HEK293T (cell line): ENCODE data around the gene RFX1.

ENCODE experiments used
- CTCF ChIA-PET: fragments of 350-600 bp; formaldehyde crosslinking; extraction: SDS; loops from one replicate; lab custom pipeline; 2021; ENCODE audit warnings: antibody characterized with exemption, inconsistent platforms; lab: Yijun Ruan, JAX
- POLR2A ChIA-PET: fragments of 350-600 bp; formaldehyde crosslinking; extraction: SDS; loops from one replicate; lab custom pipeline; 2020; ENCODE audit warnings: antibody characterized with exemption, inconsistent platforms; lab: Yijun Ruan, JAX
- DNase-seq: peaks from one replicate; pipeline ENCODE4 v3.0.0; 2012; ENCODE audit warnings: mixed read lengths; ENCODE audit errors: extremely low spot score
- ARNT ChIP-seq: fragments of 450-650 bp; IDR thresholded peaks from 2 replicates; pipeline ENCODE4 v1.6.1; 2017; ENCODE audit warnings: mild to moderate bottlenecking
- BHLHE40 ChIP-seq: fragments of 450-650 bp; IDR thresholded peaks from 2 replicates; pipeline ENCODE4 v1.6.1; 2016; ENCODE audit warnings: mild to moderate bottlenecking, moderate library complexity, borderline replicate concordance
- CTBP1 ChIP-seq: fragments of 450-650 bp; IDR thresholded peaks from 2 replicates; pipeline ENCODE4 v1.6.1; 2016; ENCODE audit warnings: borderline replicate concordance
- ELF4 ChIP-seq: fragments of 450-650 bp; IDR thresholded peaks from 2 replicates; pipeline ENCODE4 v1.6.1; 2017; ENCODE audit warnings: antibody characterized with exemption
- FOXA1 ChIP-seq: fragments of 450-650 bp; IDR thresholded peaks from 2 replicates; pipeline ENCODE4 v1.6.1; 2016; ENCODE audit warnings: mild to moderate bottlenecking
- FOXK2 ChIP-seq: fragments of 450-650 bp; IDR thresholded peaks from 2 replicates; pipeline ENCODE4 v1.6.1; 2016; ENCODE audit warnings: mild to moderate bottlenecking
- FOXM1 ChIP-seq: fragments of 450-650 bp; IDR thresholded peaks from 2 replicates; pipeline ENCODE4 v1.6.1; 2017; ENCODE audit warnings: mild to moderate bottlenecking, borderline replicate concordance
- HDGF ChIP-seq: fragments of 450-650 bp; IDR thresholded peaks from 2 replicates; pipeline ENCODE4 v1.6.1; 2017; ENCODE audit warnings: antibody characterized with exemption, borderline replicate concordance
- L3MBTL2 ChIP-seq: fragments of 450-650 bp; conservative IDR thresholded peaks from 2 replicates; pipeline ENCODE4 v1.6.1; 2016; ENCODE audit warnings: mild to moderate bottlenecking
- LEF1 ChIP-seq: fragments of 450-650 bp; IDR thresholded peaks from 2 replicates; pipeline ENCODE4 v1.6.1; 2017; ENCODE audit warnings: mild to moderate bottlenecking, borderline replicate concordance
- NFRKB ChIP-seq: fragments of 450-650 bp; IDR thresholded peaks from 2 replicates; pipeline ENCODE4 v1.6.1; 2016; ENCODE audit warnings: mild to moderate bottlenecking, moderate library complexity
- PKNOX1 ChIP-seq: fragments of 450-650 bp; IDR thresholded peaks from 2 replicates; pipeline ENCODE4 v1.6.1; 2016
- SP1 ChIP-seq: fragments of 450-650 bp; IDR thresholded peaks from 2 replicates; pipeline ENCODE4 v1.6.1; 2017
- SUZ12 ChIP-seq: fragments of 450-650 bp; IDR thresholded peaks from 2 replicates; pipeline ENCODE4 v1.6.1; 2016; ENCODE audit warnings: mild to moderate bottlenecking
- TARDBP ChIP-seq: fragments of 450-650 bp; IDR thresholded peaks from 2 replicates; pipeline ENCODE4 v1.6.1; 2016
- ZNF384 ChIP-seq: fragments of 450-650 bp; IDR thresholded peaks from 2 replicates; pipeline ENCODE4 v1.6.1; 2016

RFX1 gene

GRCh38 chr19:13984186-13984585 lies 21.9 kb downstream of the RFX1 start:
- DNase-seq: no peak

GRCh38 chr19:13983213-13983889 lies 22.8 kb downstream of the RFX1 start:
- CTCF ChIA-PET: no interaction called here
- no peak for TF ChIP-seq ELF4
- no peak for TF ChIP-seq PKNOX1
- no peak for TF ChIP-seq FOXA1
- no peak for TF ChIP-seq ARNT
- no peak for TF ChIP-seq BHLHE40
- no peak for TF ChIP-seq HDGF
- no peak for TF ChIP-seq FOXK2
- no peak for TF ChIP-seq NFRKB
- no peak for TF ChIP-seq SUZ12
- TF ChIP-seq SP1: no peak
- TF ChIP-seq FOXM1: no peak
- no peak for TF ChIP-seq CTBP1
- no peak for TF ChIP-seq ZNF384
- no peak for TF ChIP-seq L3MBTL2
- TF ChIP-seq TARDBP: no peak
- TF ChIP-seq LEF1: no peak
- POLR2A ChIA-PET: interaction anchor here (0.6 kb wide), 1 partner anchor 93 kb away, joined by 3 read pairs; no protein-coding TSS in a partner anchor

More at GRCh38 chr19:13984186-13984585, 21.9 kb downstream of the RFX1 start:
- TF ChIP-seq FOXK2 (no peak), L3MBTL2 (no peak)
- ChIA-PET CTCF (no interaction called here), POLR2A (no interaction called here)

GRCh38 chr19:13982773-13983172 lies 23.3 kb downstream of the RFX1 start:
- CTCF ChIA-PET: no interaction called here
- no peak for TF ChIP-seq ARNT
- TF ChIP-seq HDGF: no peak
- TF ChIP-seq ZNF384: no peak
- TF ChIP-seq BHLHE40: no peak
- no peak for DNase-seq
- POLR2A ChIA-PET: interaction anchor here (0.6 kb wide), 1 partner anchor 94 kb away, joined by 3 read pairs; no protein-coding TSS in a partner anchor

More at GRCh38 chr19:13983213-13983889, 22.8 kb downstream of the RFX1 start:
- DNase-seq: no peak

GRCh38 chr19:13981988-13982501 lies 24.1 kb downstream of the RFX1 start:
- TF ChIP-seq NFRKB: no peak
- TF ChIP-seq BHLHE40: no peak
- no peak for TF ChIP-seq FOXK2
- TF ChIP-seq ARNT: no peak
- no peak for TF ChIP-seq FOXA1
- POLR2A ChIA-PET: interaction anchor here (1.2 kb wide), 1 partner anchor 24 kb away, joined by 3 read pairs; the partner anchor contains the start of gene RFX1
- no peak for DNase-seq
- CTCF ChIA-PET: interaction anchor here (1.0 kb wide), 1 partner anchor 50 kb away, joined by 3 read pairs; the partner anchor contains the start of gene IL27RA

GRCh38 chr19:13981467-13981866 lies 24.7 kb downstream of the RFX1 start:
- CTCF ChIA-PET: interaction anchor here (1.0 kb wide), 1 partner anchor 50 kb away, joined by 3 read pairs; the partner anchor contains the start of gene IL27RA
- no peak for TF ChIP-seq BHLHE40
- TF ChIP-seq ZNF384: no peak
- TF ChIP-seq TARDBP: no peak
- TF ChIP-seq FOXM1: no peak
- TF ChIP-seq NFRKB: no peak
- TF ChIP-seq SP1: no peak
- no peak for TF ChIP-seq FOXK2
- no peak for TF ChIP-seq ARNT
- no peak for TF ChIP-seq PKNOX1
- no peak for TF ChIP-seq FOXA1
- no peak for TF ChIP-seq L3MBTL2
- DNase-seq: no peak
- POLR2A ChIA-PET: interaction anchor here (1.2 kb wide), 1 partner anchor 24 kb away, joined by 3 read pairs; the partner anchor contains the start of gene RFX1

- ChIA-PET POLR2A (interaction anchor here (1.2 kb wide), 1 partner anchor 25 kb away, joined by 3 read pairs; the partner anchor contains the start of gene RFX1), CTCF (no interaction called here)
- TF ChIP-seq FOXK2 (no peak), CTBP1 (no peak), NFRKB (no peak), SUZ12 (no peak), BHLHE40 (no peak), ZNF384 (no peak), SP1 (no peak), ELF4 (no peak), TARDBP (no peak), L3MBTL2 (no peak), FOXA1 (no peak), HDGF (no peak), PKNOX1 (no peak), FOXM1 (no peak), ARNT (no peak), LEF1 (no peak)
- no peak for DNase-seq
Observed at GRCh38 chr19:13981021-13981420, 25.1 kb downstream of the RFX1 start.
